GM06990 (cell line): ENCODE measurements around the gene PRR5L.

Source experiments
- DNase-seq: peaks from one replicate; pipeline ENCODE4 v3.0.0-alpha.2; 2011; ENCODE audit not compliant: insufficient read length; ENCODE audit errors: extremely low read depth
- H3K27me3 ChIP-seq: replicated peaks from 2 replicates; pipeline ENCODE4 v1.6.0; 2011; ENCODE audit warnings: low read length; ENCODE audit not compliant: control insufficient read depth, insufficient read depth
- H3K36me3 ChIP-seq: 2 replicates; pipeline ENCODE4 v1.5.1; 2011; ENCODE audit warnings: low read length; ENCODE audit not compliant: control insufficient read depth, insufficient read depth
- H3K4me3 ChIP-seq: replicated peaks from 2 replicates; pipeline ENCODE4 v1.5.1; 2011; ENCODE audit warnings: low read depth, mild to moderate bottlenecking, control low read depth, low read length
- TF ChIP-seq, protein P1 (sequence below): IDR thresholded peaks from 2 replicates; pipeline ENCODE4 v1.5.1; 2011; ENCODE audit warnings: low read length, control low read depth, mild to moderate bottlenecking, inconsistent platforms; ENCODE audit not compliant: insufficient read depth, poor library complexity, severe bottlenecking

PRR5L gene

DNA sequence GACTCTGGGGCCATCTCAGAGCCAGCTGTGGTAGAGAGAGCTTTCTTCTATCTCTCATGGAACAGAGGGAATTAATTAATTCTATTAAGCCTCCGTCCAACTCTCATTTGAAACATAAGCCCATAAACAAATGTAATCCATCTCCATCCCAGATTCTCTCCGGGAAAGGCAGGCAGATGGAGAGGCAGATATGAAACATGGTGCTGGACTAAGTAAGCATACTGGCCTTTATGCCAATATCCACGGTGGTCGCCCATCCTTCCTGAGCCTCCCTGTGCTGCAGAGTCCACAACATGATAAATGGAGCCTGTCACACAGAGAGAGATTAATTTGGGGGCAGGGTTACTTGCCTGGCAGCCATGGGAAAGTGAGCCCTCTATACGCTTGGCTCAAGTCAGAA, 44.8 kb downstream of the PRR5L start:
- Histone ChIP-seq H3K27me3 (peaks cover 1% of the 10 kb centered on the region; the same call in 1 of the 2 replicates), H3K4me3 (no peak overlapping the region), H3K36me3 (no peaks in the 10 kb centered on the region)
- TF ChIP-seq, protein P1, sequence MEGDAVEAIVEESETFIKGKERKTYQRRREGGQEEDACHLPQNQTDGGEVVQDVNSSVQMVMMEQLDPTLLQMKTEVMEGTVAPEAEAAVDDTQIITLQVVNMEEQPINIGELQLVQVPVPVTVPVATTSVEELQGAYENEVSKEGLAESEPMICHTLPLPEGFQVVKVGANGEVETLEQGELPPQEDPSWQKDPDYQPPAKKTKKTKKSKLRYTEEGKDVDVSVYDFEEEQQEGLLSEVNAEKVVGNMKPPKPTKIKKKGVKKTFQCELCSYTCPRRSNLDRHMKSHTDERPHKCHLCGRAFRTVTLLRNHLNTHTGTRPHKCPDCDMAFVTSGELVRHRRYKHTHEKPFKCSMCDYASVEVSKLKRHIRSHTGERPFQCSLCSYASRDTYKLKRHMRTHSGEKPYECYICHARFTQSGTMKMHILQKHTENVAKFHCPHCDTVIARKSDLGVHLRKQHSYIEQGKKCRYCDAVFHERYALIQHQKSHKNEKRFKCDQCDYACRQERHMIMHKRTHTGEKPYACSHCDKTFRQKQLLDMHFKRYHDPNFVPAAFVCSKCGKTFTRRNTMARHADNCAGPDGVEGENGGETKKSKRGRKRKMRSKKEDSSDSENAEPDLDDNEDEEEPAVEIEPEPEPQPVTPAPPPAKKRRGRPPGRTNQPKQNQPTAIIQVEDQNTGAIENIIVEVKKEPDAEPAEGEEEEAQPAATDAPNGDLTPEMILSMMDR: no peak
- DNase-seq: no peak

DNA sequence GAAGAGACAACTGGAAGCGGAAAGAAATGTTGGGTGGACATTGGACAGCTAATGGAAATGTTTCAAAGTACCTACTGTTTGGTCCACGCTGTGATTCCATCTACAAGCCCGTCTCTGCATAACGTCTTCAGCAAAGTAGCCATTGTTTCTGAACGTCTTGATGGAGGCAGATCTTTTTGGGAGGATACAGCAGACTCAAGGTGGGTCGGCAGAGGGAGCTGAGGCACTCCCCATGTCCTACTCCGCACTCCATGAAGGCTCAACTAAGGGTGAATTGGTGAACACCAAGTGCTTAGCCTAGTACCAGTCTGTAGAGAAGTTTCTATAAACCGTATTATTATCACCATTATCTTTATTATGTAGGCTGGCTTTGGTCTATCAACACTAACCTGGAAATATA, 45.8 kb downstream of the PRR5L start:
- no peaks in the 10 kb centered on the region for H3K36me3 ChIP-seq
- peaks cover 1% of the 10 kb centered on the region; the same call in 1 of the 2 replicates for H3K27me3 ChIP-seq
- no peak overlapping the region for H3K4me3 ChIP-seq
- no peak for DNase-seq
- TF ChIP-seq, protein P1: no peak

DNA sequence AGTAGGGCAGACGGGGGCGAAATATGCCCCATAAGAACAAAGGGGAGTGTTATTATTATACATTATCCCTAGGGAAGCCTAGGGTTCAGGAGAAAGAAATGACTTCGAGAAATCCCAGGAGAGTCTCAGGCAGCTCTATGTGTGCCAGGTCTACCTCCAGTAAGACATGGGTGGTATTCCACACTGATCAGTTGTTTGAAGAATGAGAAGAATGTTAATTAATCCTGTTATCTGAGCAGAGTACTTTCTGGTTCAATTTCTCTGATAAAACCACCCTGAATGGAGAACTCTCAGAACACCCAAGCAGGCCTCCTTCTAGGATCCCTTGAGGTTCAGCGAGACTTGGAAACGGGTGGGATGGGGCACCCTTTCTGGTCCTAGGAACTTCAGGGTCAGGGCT, 46.2 kb downstream of the PRR5L start:
- H3K27me3 ChIP-seq: peaks cover 1% of the 10 kb centered on the region; the same call in 1 of the 2 replicates
- TF ChIP-seq, protein P1: no peak
- DNase-seq: no peak
- H3K36me3 ChIP-seq: no peaks in the 10 kb centered on the region
- H3K4me3 ChIP-seq: no peak overlapping the region

DNA sequence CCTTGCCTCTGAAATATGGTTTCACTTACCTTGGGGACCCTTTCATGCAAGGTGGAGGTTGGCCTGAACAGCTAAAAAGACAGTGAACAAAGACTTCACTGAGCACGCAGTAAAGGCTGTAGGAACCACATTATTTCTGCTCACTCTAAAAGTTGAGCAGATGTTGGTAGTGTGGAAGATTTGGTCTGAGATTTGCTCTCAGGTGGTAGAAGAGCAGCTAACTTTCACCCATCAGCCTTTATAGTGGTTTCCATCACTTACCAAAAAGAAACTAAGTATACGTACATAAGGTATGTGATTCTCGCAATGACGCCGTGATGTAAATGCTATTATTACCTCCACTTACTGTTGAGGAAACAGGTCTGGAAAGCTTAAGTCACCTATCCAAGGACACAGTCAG, 47.3 kb downstream of the PRR5L start:
- Histone ChIP-seq H3K36me3 (no peaks in the 10 kb centered on the region), H3K4me3 (no peak overlapping the region), H3K27me3 (peaks cover 1% of the 10 kb centered on the region; the same call in 1 of the 2 replicates)
- no peak for DNase-seq
- TF ChIP-seq, protein P1: no peak

DNA sequence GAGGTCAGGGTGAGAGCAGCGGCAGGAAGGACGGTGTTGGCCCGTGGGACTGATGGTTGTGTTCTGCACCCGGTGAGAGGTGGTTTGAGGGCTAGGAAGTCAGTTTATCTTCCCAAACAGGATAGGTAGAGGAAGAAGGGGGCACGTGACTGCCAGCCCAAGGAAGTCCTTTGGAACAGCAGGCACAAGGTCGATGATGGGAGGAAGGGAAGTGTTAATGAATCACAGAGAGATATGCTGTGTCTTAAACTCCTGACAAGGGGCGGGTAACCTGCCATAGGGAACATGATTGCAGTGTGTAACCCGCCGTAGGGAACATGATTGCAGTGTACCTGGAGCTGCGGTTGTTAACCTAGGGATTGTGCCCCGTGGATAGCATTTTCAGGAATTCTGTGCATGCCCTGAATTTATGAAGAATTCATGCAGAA, 49.0 kb downstream of the PRR5L start:
- DNase-seq: no peak
- Histone ChIP-seq H3K27me3 (peaks cover 1% of the 10 kb centered on the region; the same call in 1 of the 2 replicates), H3K4me3 (no peak overlapping the region), H3K36me3 (no peaks in the 10 kb centered on the region)
- TF ChIP-seq, protein P1: no peak
